Measurements from ENCODE around the gene HDAC10. TPM values are rescaled to one million over a fixed set of nuclear protein-coding genes. Genes with fewer than 3 reads are reported as not detected.

The HDAC10 gene
- total and polyA plus RNA-seq, 10 of the 15 experiments (the other 5 are each of a cell fraction or from before 2014, with no cell fraction given): 0.26 to 48.6 (median 5.0) TPM

- TF ChIP-seq NFYB (IDR thresholded peaks at IDR 0.05; ENCODE audit: insufficient read depth, low read depth, low read length) (no peak), PBX3 (IDR thresholded peaks at IDR 0.05; ENCODE audit: insufficient replicate concordance, low read depth, low read length) (no peak), YBX1 (IDR thresholded peaks at IDR 0.05) (no peak), CHD4 (IDR thresholded peaks at IDR 0.05) (no peak)
- Histone ChIP-seq H3K9ac (ENCODE audit: control insufficient read depth, insufficient read depth, low read length) (no peak overlapping the region), H3K9me3 (replicated peaks; ENCODE audit: control insufficient read depth, insufficient read depth, low read length) (no peaks in the 10 kb centered on the region), H3K4me1 (ENCODE audit: control insufficient read depth, insufficient read depth, low read length) (peaks cover 16% of the 10 kb centered on the region), H3K79me2 (ENCODE audit: control insufficient read depth, insufficient read depth, low read length) (peaks cover 9% of the 10 kb centered on the region), H2AFZ (ENCODE audit: control insufficient read depth, low read depth, low read length) (no peak overlapping the region), H3K4me3 (no peak overlapping the region), H3K4me2 (ENCODE audit: control insufficient read depth, insufficient read depth) (no peak overlapping the region), H3K36me3 (ENCODE audit: control insufficient read depth in 2 of 2, insufficient read depth in 2 of 2, low read length in 1 of 2) (no peaks in the 10 kb centered on the region; a peak in 2 of 4 replicates), H3K27me3 (replicated peaks in 1 of 2; ENCODE audit: control insufficient read depth in 2 of 2, insufficient read depth in 2 of 2, low read length in 1 of 2) (no peaks in the 10 kb centered on the region), H4K20me1 (ENCODE audit: control insufficient read depth, insufficient read depth) (no peaks in the 10 kb centered on the region), H3K27ac (ENCODE audit: control insufficient read depth, insufficient read depth) (no peak overlapping the region)
- in situ Hi-C loops (cut with MboI) (loop anchor here (10.0 kb wide), 2 partner anchors 241 to 361 kb away; no protein-coding TSS in a partner anchor), intact Hi-C loops (cut with micrococcal nuclease; ENCODE audit: unreplicated experiment) (loop anchor here (5.0 kb wide), 2 partner anchors 243 to 438 kb away; no protein-coding TSS in a partner anchor)
- ChIA-PET CTCF (interaction anchor here (0.7 kb wide), 1 partner anchor 88 kb away, joined by 3 read pairs; no protein-coding TSS in a partner anchor), SMC1A (ENCODE audit: uncharacterized antibody, unreplicated experiment) (no interaction called here), POLR2A (no interaction called here), RAD21 (ENCODE audit: unreplicated experiment) (no interaction called here)
- ATAC-seq (no peak), DNase-seq (ENCODE audit: low read depth, low spot score) (no peak), FAIRE-seq (no peak)
- BruUV-seq (replicated peaks): no TSS peak
- WGBS (ENCODE audit: insufficient coverage, insufficient replicate concordance, low lambda C conversion rate, missing lambda C conversion rate): 73% methylated on average over 8 of the region's 8 CpGs
Measured at GRCh38 chr22:50253941-50254340, 2.9 kb upstream of the HDAC10 start.

All from GM12878 (cell line).